PC-9 (cell line): Measurements from ENCODE around the gene BEND6. TPM values are rescaled to one million over a fixed set of nuclear protein-coding genes. Genes with fewer than 3 reads are reported as not detected.

Experiments used
- BruUV-seq: library from RNA; stranded (reverse); fragments of 400-500 nt; replicated peaks from 2 replicates; lab custom pipeline; 2021; lab: Mats Ljungman, UMichigan
- CTCF ChIA-PET: fragments of 300-600 bp; sonication (Branson Sonifier 250); formaldehyde crosslinking; loops from one replicate; lab custom pipeline; 2022; ENCODE audit warnings: antibody characterized with exemption; lab: Charles Lee
- POLR2A ChIA-PET: fragments of 300-600 bp; sonication (Branson Sonifier 250); formaldehyde crosslinking; loops from one replicate; lab custom pipeline; 2022; ENCODE audit warnings: antibody characterized with exemption; ENCODE audit not compliant: unreplicated experiment; lab: Charles Lee
- DNase-seq, 2 experiments: peaks; one replicate each; pipeline versions ENCODE4 v3.0.0 to v3.0.0-alpha.2; 2015 to 2022; ENCODE audit warnings: mixed read lengths in 1 of 2
- H2AFZ ChIP-seq: fragments of 200-600 bp; sonication (generic); 2 replicates; pipeline ENCODE4 v1.8.1; 2017; ENCODE audit warnings: antibody characterized with exemption
- H3F3A ChIP-seq: fragments of 200-600 bp; sonication (generic); 2 replicates; pipeline ENCODE4 v1.8.1; 2017; ENCODE audit warnings: antibody characterized with exemption, mild to moderate bottlenecking, low read depth; ENCODE audit not compliant: insufficient read depth
- H3K27ac ChIP-seq: fragments of 200-600 bp; sonication (generic); 2 replicates; pipeline ENCODE4 v1.6.1; 2016; ENCODE audit warnings: mixed run types
- H3K27me3 ChIP-seq: fragments of 200-600 bp; sonication (generic); 2 replicates; pipeline ENCODE4 v1.6.1; 2016; ENCODE audit warnings: low read depth, mixed run types; ENCODE audit not compliant: insufficient read depth
- H3K36me3 ChIP-seq: fragments of 200-600 bp; sonication (generic); 2 replicates; pipeline ENCODE4 v1.6.1; 2016; ENCODE audit warnings: low read depth, mixed run types
- H3K4me1 ChIP-seq: fragments of 200-600 bp; sonication (generic); replicated peaks from 2 replicates; pipeline ENCODE4 v1.6.1; 2016; ENCODE audit warnings: mixed run types; ENCODE audit not compliant: insufficient read depth
- H3K4me2 ChIP-seq: fragments of 200-600 bp; sonication (generic); 2 replicates; pipeline ENCODE4 v1.6.1; 2017; ENCODE audit warnings: mixed run types
- H3K4me3 ChIP-seq: fragments of 200-600 bp; sonication (generic); 2 replicates; pipeline ENCODE4 v1.6.1; 2016; ENCODE audit warnings: mixed run types
- H3K79me2 ChIP-seq: fragments of 200-600 bp; sonication (generic); 2 replicates; pipeline ENCODE4 v1.6.1; 2017; ENCODE audit warnings: low read depth, mixed run types
- H3K9me2 ChIP-seq: fragments of 200-600 bp; sonication (generic); 2 replicates; pipeline ENCODE4 v1.8.1; 2017; ENCODE audit warnings: mild to moderate bottlenecking; ENCODE audit not compliant: insufficient read depth
- H3K9me3 ChIP-seq: fragments of 200-600 bp; sonication (generic); 2 replicates; pipeline ENCODE4 v1.8.1; 2016; ENCODE audit warnings: low read depth; ENCODE audit not compliant: insufficient read depth
- H4K20me1 ChIP-seq: fragments of 200-600 bp; sonication (generic); 2 replicates; pipeline ENCODE4 v1.8.1; 2017; ENCODE audit not compliant: insufficient read depth
- EZH2 ChIP-seq: fragments of 200-600 bp; sonication (generic); IDR thresholded peaks from 2 replicates; pipeline ENCODE4 v1.8.0; 2017; ENCODE audit warnings: antibody characterized with exemption, low read depth
- intact Hi-C: fragments of 100-400 bp; cut with micrococcal nuclease; formaldehyde crosslinking; loops from one replicate; pipeline ENCODE4 v1.10.0; 2022; ENCODE audit not compliant: unreplicated experiment
- total RNA-seq: library from RNA; stranded (reverse); gene quantifications from 2 replicates; pipeline ENCODE4 v1.2.3, GENCODE V29; 2021
- TF ChIP-seq, protein P1 (sequence below): fragments of 200-600 bp; sonication (generic); conservative IDR thresholded peaks from 2 replicates; pipeline ENCODE4 v1.6.1; 2017; ENCODE audit warnings: mixed run types, antibody characterized with exemption, mild to moderate bottlenecking, moderate library complexity

Gene BEND6
- total RNA-seq, 1 experiment from 2014 or later, result 5.7 TPM

GRCh38 chr6:56962441-56962840 is 7.5 kb downstream of the BEND6 start:
- no peak overlapping the region for H3K4me3 ChIP-seq
- H3K4me1 ChIP-seq, result peaks cover 14% of the 10 kb centered on the region
- H3K4me2 ChIP-seq, result no peak overlapping the region
- H3K36me3 ChIP-seq, result no peaks in the 10 kb centered on the region
- no peaks in the 10 kb centered on the region for H4K20me1 ChIP-seq
- TF ChIP-seq EZH2, result no peak
- TF ChIP-seq, protein P1, sequence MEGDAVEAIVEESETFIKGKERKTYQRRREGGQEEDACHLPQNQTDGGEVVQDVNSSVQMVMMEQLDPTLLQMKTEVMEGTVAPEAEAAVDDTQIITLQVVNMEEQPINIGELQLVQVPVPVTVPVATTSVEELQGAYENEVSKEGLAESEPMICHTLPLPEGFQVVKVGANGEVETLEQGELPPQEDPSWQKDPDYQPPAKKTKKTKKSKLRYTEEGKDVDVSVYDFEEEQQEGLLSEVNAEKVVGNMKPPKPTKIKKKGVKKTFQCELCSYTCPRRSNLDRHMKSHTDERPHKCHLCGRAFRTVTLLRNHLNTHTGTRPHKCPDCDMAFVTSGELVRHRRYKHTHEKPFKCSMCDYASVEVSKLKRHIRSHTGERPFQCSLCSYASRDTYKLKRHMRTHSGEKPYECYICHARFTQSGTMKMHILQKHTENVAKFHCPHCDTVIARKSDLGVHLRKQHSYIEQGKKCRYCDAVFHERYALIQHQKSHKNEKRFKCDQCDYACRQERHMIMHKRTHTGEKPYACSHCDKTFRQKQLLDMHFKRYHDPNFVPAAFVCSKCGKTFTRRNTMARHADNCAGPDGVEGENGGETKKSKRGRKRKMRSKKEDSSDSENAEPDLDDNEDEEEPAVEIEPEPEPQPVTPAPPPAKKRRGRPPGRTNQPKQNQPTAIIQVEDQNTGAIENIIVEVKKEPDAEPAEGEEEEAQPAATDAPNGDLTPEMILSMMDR, result no peak
- H3K27me3 ChIP-seq, result no peaks in the 10 kb centered on the region
- DNase-seq, result no peak
- intact Hi-C loops, result no loop called here
- BruUV-seq, result no TSS peak
- ChIA-PET CTCF (no interaction called here), POLR2A (interaction anchor here (0.7 kb wide), 1 partner anchor 159 kb away, joined by 4 read pairs; no protein-coding TSS in a partner anchor)
- H3F3A ChIP-seq, result no peaks in the 10 kb centered on the region
- no peaks in the 10 kb centered on the region for H3K9me3 ChIP-seq
- H3K27ac ChIP-seq, result no peak overlapping the region
- no peaks in the 10 kb centered on the region for H3K9me2 ChIP-seq
- peaks cover 1% of the 10 kb centered on the region; the same call in 1 of the 2 replicates for H3K79me2 ChIP-seq
- H2AFZ ChIP-seq, result no peak overlapping the region

- BruUV-seq, result no TSS peak
Observed at GRCh38 chr6:56963043-56963442, 8.1 kb downstream of the BEND6 start.

GRCh38 chr6:56963793-56964192 is 8.9 kb downstream of the BEND6 start:
- DNase-seq, result no peak
- no TSS peak for BruUV-seq
- intact Hi-C loops, result no loop called here
- Histone ChIP-seq H3K4me2 (no peak overlapping the region), H3K27me3 (no peaks in the 10 kb centered on the region), H3K27ac (no peak overlapping the region), H3K4me1 (peaks cover 13% of the 10 kb centered on the region), H3K9me3 (no peaks in the 10 kb centered on the region), H3K9me2 (no peaks in the 10 kb centered on the region), H3K4me3 (no peak overlapping the region), H4K20me1 (no peaks in the 10 kb centered on the region), H3K36me3 (no peaks in the 10 kb centered on the region), H3K79me2 (no peaks in the 10 kb centered on the region), H2AFZ (no peak overlapping the region), H3F3A (no peaks in the 10 kb centered on the region)
- ChIA-PET POLR2A (no interaction called here), CTCF (no interaction called here)
- TF ChIP-seq, protein P1, result no peak
- no peak for TF ChIP-seq EZH2

More at GRCh38 chr6:56963043-56963442, 8.1 kb downstream of the BEND6 start:
- Histone ChIP-seq H3K27me3 (no peaks in the 10 kb centered on the region), H4K20me1 (no peaks in the 10 kb centered on the region), H3K4me3 (no peak overlapping the region), H3K27ac (no peak overlapping the region), H3K9me3 (no peaks in the 10 kb centered on the region), H3K79me2 (no peaks in the 10 kb centered on the region), H3F3A (no peaks in the 10 kb centered on the region), H3K4me1 (peaks cover 13% of the 10 kb centered on the region), H3K9me2 (no peaks in the 10 kb centered on the region), H3K36me3 (no peaks in the 10 kb centered on the region), H2AFZ (no peak overlapping the region), H3K4me2 (no peak overlapping the region)
- intact Hi-C loops, result no loop called here
- TF ChIP-seq, protein P1, result no peak
- TF ChIP-seq EZH2, result no peak
- no peak for DNase-seq
- CTCF ChIA-PET, result no interaction called here
- POLR2A ChIA-PET, result no interaction called here
